Bone marrow (tissue), 2 donors: ENCODE results near the gene IL12B.
"Not testable (repeated sequence)": the region's sequence is repeated elsewhere in the genome, so short reads cannot be mapped to it uniquely, and the experiment has no call there.

Experiments used
- DNase-seq, 2 donors: peaks; one replicate each; lab custom pipeline; 2025; lab: John Stamatoyannopoulos, UW

Gene IL12B

GRCh38 chr5:159294921-159295320 lies 35.4 kb downstream of the IL12B start:
- no peak for DNase-seq

- no peak for DNase-seq
Measured at GRCh38 chr5:159290741-159291140, 39.5 kb downstream of the IL12B start.

DNA sequence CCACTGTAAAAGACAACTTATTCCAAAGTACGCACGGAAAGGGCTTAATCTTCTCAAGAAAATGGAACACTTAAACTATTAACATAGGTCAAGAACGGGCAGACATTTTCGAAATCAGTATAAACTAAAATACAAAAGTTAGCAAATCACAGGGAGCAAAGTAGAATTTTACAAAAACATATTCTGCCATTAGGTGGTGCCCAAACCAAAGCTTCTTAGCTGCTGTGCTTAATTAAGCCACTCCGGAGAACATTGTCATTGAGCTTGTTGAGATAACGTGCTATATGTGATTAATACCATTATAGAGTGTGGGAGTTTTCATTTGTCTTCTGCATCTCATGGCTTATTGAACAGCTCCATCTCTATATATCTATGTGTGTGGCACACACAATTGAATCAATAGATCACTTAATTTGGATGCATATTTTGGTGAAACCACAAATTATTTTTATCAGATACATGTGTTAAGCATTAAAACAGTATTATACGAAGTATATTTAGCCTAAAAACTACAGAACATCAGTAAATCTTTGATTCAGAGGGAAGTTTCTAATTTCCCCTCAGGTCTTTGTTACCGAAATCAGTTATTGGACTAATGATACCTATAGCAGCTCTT lies 43.8 kb downstream of the IL12B start:
- peak in 1 of 2 donors; percentile 38 for DNase-seq

DNA sequence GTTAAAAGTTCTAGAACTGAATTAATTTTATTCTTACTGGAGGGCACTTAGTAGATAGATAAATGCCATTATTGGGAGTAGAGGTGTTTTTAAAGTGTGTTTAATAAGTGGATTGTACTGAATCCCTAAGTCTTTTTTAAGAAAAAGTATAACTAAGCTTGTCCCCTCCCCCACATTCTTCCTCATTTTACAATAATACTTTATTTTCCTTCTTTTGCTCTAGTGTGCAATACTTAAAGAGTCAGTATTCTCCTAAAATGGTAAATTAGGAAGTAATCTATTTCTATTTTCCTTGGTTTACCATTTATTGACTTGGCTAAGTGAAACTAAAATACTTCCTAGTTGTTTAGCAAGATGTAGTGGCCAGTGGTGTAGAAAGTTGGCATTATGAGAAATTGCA lies 55.6 kb downstream of the IL12B start:
- no peak for DNase-seq

- DNase-seq, result no peak
Measured at GRCh38 chr5:159273923-159274322, 56.4 kb downstream of the IL12B start.

GRCh38 chr5:159269723-159270122 lies 60.6 kb downstream of the IL12B start:
- no peak for DNase-seq

DNA sequence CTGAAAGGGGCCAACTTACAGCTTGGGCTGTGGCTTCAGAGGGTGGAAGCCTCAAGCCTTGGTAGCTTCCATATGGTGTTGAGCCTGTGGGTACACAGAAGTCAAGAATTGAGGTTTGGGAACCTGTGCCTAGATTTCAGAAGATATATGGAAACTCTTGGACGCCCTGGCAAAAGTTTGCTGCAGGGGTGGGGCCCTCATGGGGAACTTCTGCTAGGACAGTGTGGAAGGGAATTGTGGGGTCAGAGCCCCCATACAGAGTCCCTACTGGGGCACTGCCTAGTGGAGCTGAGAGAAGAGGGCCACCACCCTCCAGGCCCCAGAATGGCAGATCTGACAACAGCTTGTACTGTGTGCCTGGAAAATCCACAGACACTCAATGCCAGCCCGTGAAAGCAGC lies 63.5 kb downstream of the IL12B start:
- DNase-seq, result not testable (repeated sequence)
